K562 (cell line): ENCODE data around the gene MATR3.

Experiments
- CTCF ChIP-seq, 3 experiments: IDR thresholded peaks in 2 of 3; conservative IDR thresholded peaks in 1 of 3; 2 replicates each; pipeline ENCODE4 v1.5.1; 2011 to 2012; ENCODE audit warnings: low read length in 3 of 3, mild to moderate bottlenecking in 3 of 3, control low read depth in 2 of 3, improper control_type of control experiment in 1 of 3, inconsistent platforms in 1 of 3, low read depth in 1 of 3, mixed read lengths in 1 of 3, moderate library complexity in 1 of 3; ENCODE audit not compliant: insufficient read depth in 2 of 3
- FOSL1 ChIP-seq: fragments of 200-800 bp; sonication (Bioruptor generic); conservative IDR thresholded peaks from 2 replicates; pipeline ENCODE4 v1.6.1; 2016; ENCODE audit warnings: missing genetic modification characterization, missing compliant biosample characterization
- GABPA ChIP-seq: fragments of 200-800 bp; sonication (Bioruptor generic); conservative IDR thresholded peaks from 2 replicates; pipeline ENCODE4 v1.6.1; 2016; ENCODE audit warnings: low read depth, missing genetic modification characterization, missing compliant biosample characterization
- RB1 ChIP-seq: fragments of 450-650 bp; IDR thresholded peaks from 2 replicates; pipeline ENCODE4 v1.6.1; 2017; ENCODE audit warnings: low read depth, mild to moderate bottlenecking
- SIN3B ChIP-seq: fragments of 450-650 bp; IDR thresholded peaks from 2 replicates; pipeline ENCODE4 v1.6.1; 2017; ENCODE audit warnings: low read depth, mild to moderate bottlenecking, moderate library complexity
- SMARCA5 ChIP-seq: fragments of 450-650 bp; IDR thresholded peaks from 2 replicates; pipeline ENCODE4 v1.6.1; 2016
- SUPT5H ChIP-seq: fragments of 450-650 bp; IDR thresholded peaks from 2 replicates; pipeline ENCODE4 v1.6.1; 2016
- ZBTB33 ChIP-seq: sonication (generic); formaldehyde crosslinking; IDR thresholded peaks from 2 replicates; pipeline ENCODE4 v1.8.1; 2023; ENCODE audit warnings: mild to moderate bottlenecking, missing genetic modification reagents
- TF ChIP-seq, protein P1 (sequence below): sonication (generic); formaldehyde crosslinking; IDR thresholded peaks from 2 replicates; pipeline ENCODE4 v1.8.1; 2022; ENCODE audit warnings: missing genetic modification reagents
- TF ChIP-seq, protein P2 (sequence below): sonication (generic); formaldehyde crosslinking; IDR thresholded peaks from 2 replicates; pipeline ENCODE4 v1.8.0; 2022; ENCODE audit warnings: mild to moderate bottlenecking, missing genetic modification reagents, borderline replicate concordance
- TF ChIP-seq, protein P3 (sequence below): sonication (generic); formaldehyde crosslinking; IDR thresholded peaks from 2 replicates; pipeline ENCODE4 v1.8.1; 2023; ENCODE audit warnings: mild to moderate bottlenecking, missing genetic modification reagents, moderate library complexity

- TF ChIP-seq RB1 (no peak), CTCF (IDR thresholded peaks at IDR 0.05 in 2 of 3, conservative IDR thresholded peaks at IDR 0.05 in 1 of 3; ENCODE audit: insufficient read depth in 2 of 3, low read depth in 1 of 3, low read length in 3 of 3) (no peak), SUPT5H (no peak), SMARCA5 (no peak), GABPA (no peak), FOSL1 (tag) (no peak), SIN3B (no peak), ZBTB33 (CRISPR knock-in tag) (no peak)
- TF ChIP-seq, protein P1, sequence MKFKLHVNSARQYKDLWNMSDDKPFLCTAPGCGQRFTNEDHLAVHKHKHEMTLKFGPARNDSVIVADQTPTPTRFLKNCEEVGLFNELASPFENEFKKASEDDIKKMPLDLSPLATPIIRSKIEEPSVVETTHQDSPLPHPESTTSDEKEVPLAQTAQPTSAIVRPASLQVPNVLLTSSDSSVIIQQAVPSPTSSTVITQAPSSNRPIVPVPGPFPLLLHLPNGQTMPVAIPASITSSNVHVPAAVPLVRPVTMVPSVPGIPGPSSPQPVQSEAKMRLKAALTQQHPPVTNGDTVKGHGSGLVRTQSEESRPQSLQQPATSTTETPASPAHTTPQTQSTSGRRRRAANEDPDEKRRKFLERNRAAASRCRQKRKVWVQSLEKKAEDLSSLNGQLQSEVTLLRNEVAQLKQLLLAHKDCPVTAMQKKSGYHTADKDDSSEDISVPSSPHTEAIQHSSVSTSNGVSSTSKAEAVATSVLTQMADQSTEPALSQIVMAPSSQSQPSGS (CRISPR knock-in tag) = no peak
- TF ChIP-seq, protein P2, sequence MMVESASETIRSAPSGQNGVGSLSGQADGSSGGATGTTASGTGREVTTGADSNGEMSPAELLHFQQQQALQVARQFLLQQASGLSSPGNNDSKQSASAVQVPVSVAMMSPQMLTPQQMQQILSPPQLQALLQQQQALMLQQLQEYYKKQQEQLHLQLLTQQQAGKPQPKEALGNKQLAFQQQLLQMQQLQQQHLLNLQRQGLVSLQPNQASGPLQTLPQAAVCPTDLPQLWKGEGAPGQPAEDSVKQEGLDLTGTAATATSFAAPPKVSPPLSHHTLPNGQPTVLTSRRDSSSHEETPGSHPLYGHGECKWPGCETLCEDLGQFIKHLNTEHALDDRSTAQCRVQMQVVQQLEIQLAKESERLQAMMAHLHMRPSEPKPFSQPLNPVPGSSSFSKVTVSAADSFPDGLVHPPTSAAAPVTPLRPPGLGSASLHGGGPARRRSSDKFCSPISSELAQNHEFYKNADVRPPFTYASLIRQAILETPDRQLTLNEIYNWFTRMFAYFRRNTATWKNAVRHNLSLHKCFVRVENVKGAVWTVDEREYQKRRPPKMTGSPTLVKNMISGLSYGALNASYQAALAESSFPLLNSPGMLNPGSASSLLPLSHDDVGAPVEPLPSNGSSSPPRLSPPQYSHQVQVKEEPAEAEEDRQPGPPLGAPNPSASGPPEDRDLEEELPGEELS = no peak
- TF ChIP-seq, protein P3, sequence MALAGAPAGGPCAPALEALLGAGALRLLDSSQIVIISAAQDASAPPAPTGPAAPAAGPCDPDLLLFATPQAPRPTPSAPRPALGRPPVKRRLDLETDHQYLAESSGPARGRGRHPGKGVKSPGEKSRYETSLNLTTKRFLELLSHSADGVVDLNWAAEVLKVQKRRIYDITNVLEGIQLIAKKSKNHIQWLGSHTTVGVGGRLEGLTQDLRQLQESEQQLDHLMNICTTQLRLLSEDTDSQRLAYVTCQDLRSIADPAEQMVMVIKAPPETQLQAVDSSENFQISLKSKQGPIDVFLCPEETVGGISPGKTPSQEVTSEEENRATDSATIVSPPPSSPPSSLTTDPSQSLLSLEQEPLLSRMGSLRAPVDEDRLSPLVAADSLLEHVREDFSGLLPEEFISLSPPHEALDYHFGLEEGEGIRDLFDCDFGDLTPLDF (CRISPR knock-in tag) = no peak
Observed at GRCh38 chr5:139263946-139264345, 29.6 kb upstream of the MATR3 start.
